GM03348 (cell line): ENCODE measurements around the gene XYLT1.
A peak's percentile ranks its signal among the peaks of the same experiment; 100 is the strongest.
"Not testable (repeated sequence)": the region's sequence is repeated elsewhere in the genome, so short reads cannot be mapped to it uniquely, and the experiment has no call there.

Experiments
- DNase-seq: peaks from one replicate; pipeline ENCODE4 v3.0.0; 2012; ENCODE audit warnings: low spot score

The XYLT1 gene

GRCh38 chr16:17470908-17471718 is at the start of gene XYLT1:
Gene XYLT1 (minus strand): TSS chr16:17470960. CDS start chr16:17470796, 164 bp downstream.
- DNase-seq: peak; percentile 86

GRCh38 chr16:17520111-17520510 is 49.4 kb upstream of the XYLT1 start:
- no peak for DNase-seq

GRCh38 chr16:17519101-17519955 is 48.6 kb upstream of the XYLT1 start:
- peak; percentile 27 for DNase-seq

- DNase-seq: peak; percentile 26
These were observed 47.7 kb upstream of the XYLT1 start for GRCh38 chr16:17518441-17518840.

- DNase-seq: peak; percentile 75
These were observed 44.9 kb upstream of the XYLT1 start for GRCh38 chr16:17515421-17516210.

- peak; percentile 47 for DNase-seq
These were observed 42.0 kb upstream of the XYLT1 start for GRCh38 chr16:17512636-17513220.

GRCh38 chr16:17511340-17511739 is 40.6 kb upstream of the XYLT1 start:
- peak; percentile 82 for DNase-seq

GRCh38 chr16:17510567-17510966 is 39.8 kb upstream of the XYLT1 start:
- DNase-seq: peak; percentile 52

GRCh38 chr16:17509194-17509593 is 38.4 kb upstream of the XYLT1 start:
- no peak for DNase-seq

GRCh38 chr16:17508303-17508702 is 37.5 kb upstream of the XYLT1 start:
- DNase-seq: no peak

- DNase-seq: not testable (repeated sequence)
These were observed 36.8 kb upstream of the XYLT1 start for GRCh38 chr16:17507516-17507915.

- DNase-seq: not testable (repeated sequence)
These were observed 35.1 kb upstream of the XYLT1 start for GRCh38 chr16:17505828-17506227.

- DNase-seq: no peak
These were observed 33.3 kb upstream of the XYLT1 start for GRCh38 chr16:17504050-17504449.

- no peak for DNase-seq
These were observed 32.6 kb upstream of the XYLT1 start for GRCh38 chr16:17503331-17503730.

- no peak for DNase-seq
These were observed 30.6 kb upstream of the XYLT1 start for GRCh38 chr16:17501321-17501720.

- DNase-seq: peak; percentile 36
These were observed 28.6 kb upstream of the XYLT1 start for GRCh38 chr16:17499223-17499902.

- peak; percentile 43 for DNase-seq
These were observed 26.9 kb upstream of the XYLT1 start for GRCh38 chr16:17497648-17498047.

GRCh38 chr16:17496891-17497290 is 26.1 kb upstream of the XYLT1 start:
- no peak for DNase-seq

- DNase-seq: no peak
These were observed 22.3 kb upstream of the XYLT1 start for GRCh38 chr16:17493012-17493411.

- DNase-seq: no peak
These were observed 20.4 kb upstream of the XYLT1 start for GRCh38 chr16:17491140-17491662.

- DNase-seq: no peak
These were observed 17.7 kb upstream of the XYLT1 start for GRCh38 chr16:17488506-17488905.
